CD8-positive, alpha-beta memory T cell (primary cell): Measurements from ENCODE around the gene SLIT3. TPM values are rescaled to one million over a fixed set of nuclear protein-coding genes. Genes with fewer than 3 reads are reported as not detected.
A peak's percentile ranks its signal among the peaks of the same experiment; 100 is the strongest.

Source experiments
- CTCF ChIA-PET: fragments of 350-600 bp; sonication (Branson Sonifier 250); formaldehyde crosslinking; loops from one replicate; lab custom pipeline; 2021; ENCODE audit warnings: antibody characterized with exemption; lab: Charles Lee
- POLR2A ChIA-PET: fragments of 350-600 bp; sonication (Branson Sonifier 250); formaldehyde crosslinking; loops from one replicate; lab custom pipeline; 2021; ENCODE audit warnings: antibody characterized with exemption; lab: Charles Lee
- DNase-seq, 5 donors: peaks; one replicate each; pipeline versions ENCODE4 v3.0.0 to v3.0.0-alpha.2; 2020 to 2022; ENCODE audit warnings: mixed read lengths in 1 of 5
- H3K27ac ChIP-seq: one replicate; pipeline ENCODE4 v1.7.0; 2013; ENCODE audit warnings: low read depth, mild to moderate bottlenecking, low read length, moderate library complexity
- H3K27me3 ChIP-seq: 2 replicates; pipeline ENCODE4 v1.7.0; 2013; ENCODE audit warnings: low read length, mild to moderate bottlenecking; ENCODE audit not compliant: insufficient read depth, poor library complexity, severe bottlenecking
- H3K36me3 ChIP-seq: 2 replicates; pipeline ENCODE4 v1.7.0; 2013; ENCODE audit warnings: mild to moderate bottlenecking, low read length, moderate library complexity; ENCODE audit not compliant: insufficient read depth
- H3K4me1 ChIP-seq: 2 replicates; pipeline ENCODE4 v1.7.0; 2013; ENCODE audit warnings: mild to moderate bottlenecking, low read length, moderate library complexity; ENCODE audit not compliant: insufficient read depth
- H3K4me3 ChIP-seq: 2 replicates; pipeline ENCODE4 v1.7.0; 2013; ENCODE audit warnings: mild to moderate bottlenecking, low read length
- H3K9me3 ChIP-seq: 2 replicates; pipeline ENCODE4 v1.7.0; 2013; ENCODE audit warnings: mild to moderate bottlenecking, low read length
- H3K27ac Mint-ChIP-seq, 8 donors: one replicate each; pipeline ENCODE4 v1.8.0; 2020 to 2021; ENCODE audit warnings: mixed read lengths in 8 of 8, mild to moderate bottlenecking in 6 of 8, inconsistent platforms in 3 of 8, moderate library complexity in 3 of 8
- H3K27me3 Mint-ChIP-seq, 2 donors: one replicate each; pipeline ENCODE4 v1.8.0; 2020 to 2021; ENCODE audit warnings: mixed read lengths in 2 of 2, mild to moderate bottlenecking in 1 of 2, moderate library complexity in 1 of 2
- H3K36me3 Mint-ChIP-seq, 3 donors: one replicate each; pipeline ENCODE4 v1.8.0; 2020 to 2021; ENCODE audit warnings: mixed read lengths in 3 of 3, inconsistent platforms in 1 of 3, mild to moderate bottlenecking in 1 of 3
- H3K4me1 Mint-ChIP-seq, 3 donors: one replicate each; pipeline ENCODE4 v1.8.0; 2020 to 2021; ENCODE audit warnings: mixed read lengths in 3 of 3, inconsistent platforms in 1 of 3, mild to moderate bottlenecking in 1 of 3
- H3K4me3 Mint-ChIP-seq, 7 donors: one replicate each; pipeline ENCODE4 v1.8.0; 2020 to 2021; ENCODE audit warnings: mixed read lengths in 7 of 7, mild to moderate bottlenecking in 6 of 7, moderate library complexity in 4 of 7, inconsistent platforms in 2 of 7
- H3K9me3 Mint-ChIP-seq, 5 donors: one replicate each; pipeline ENCODE4 v1.8.0; 2020 to 2022; ENCODE audit warnings: mixed read lengths in 5 of 5, mild to moderate bottlenecking in 3 of 5, moderate library complexity in 2 of 5, inconsistent platforms in 1 of 5
- polyA plus RNA-seq: library from polyadenylated mRNA; unstranded; fragments of 300-500 nt; fragmentation: Illumina TruSeq; gene quantifications from one replicate; pipeline ENCODE4 v1.2.3, GENCODE V29; 2021
- total RNA-seq, 2 experiments: library from RNA; stranded (reverse); gene quantifications; one replicate each; pipeline ENCODE4 v1.2.3, GENCODE V29; 2021

Gene SLIT3
- total and polyA plus RNA-seq, 3 experiments from 2014 or later = 0.49 to 0.72 TPM; not detected in 1

- POLR2A ChIA-PET = no interaction called here
- Histone ChIP-seq H3K27me3 (no peaks in the 10 kb centered on the region), H3K9me3 (no peaks in the 10 kb centered on the region), H3K27ac (no peak overlapping the region), H3K4me3 (no peak overlapping the region), H3K4me1 (no peaks in the 10 kb centered on the region), H3K36me3 (no peaks in the 10 kb centered on the region)
- no peak for DNase-seq
- Mint-ChIP-seq H3K4me3 (no peak overlapping the region), H3K4me1 (no peaks in the 10 kb centered on the region), H3K9me3 (no peaks in the 10 kb centered on the region), H3K27ac (no peak overlapping the region), H3K27me3 (peaks cover 0 to 3% of the 10 kb centered on the region in 2 donors), H3K36me3 (no peaks in the 10 kb centered on the region)
- CTCF ChIA-PET = no interaction called here
Observed at GRCh38 chr5:168816661-168817060, 484.3 kb downstream of the SLIT3 start.

GRCh38 chr5:168813184-168813968, 487.6 kb downstream of the SLIT3 start:
- Mint-ChIP-seq H3K27me3 (peaks cover 2 to 5% of the 10 kb centered on the region in 2 donors), H3K4me3 (no peak overlapping the region), H3K36me3 (no peaks in the 10 kb centered on the region), H3K4me1 (no peaks in the 10 kb centered on the region), H3K9me3 (no peaks in the 10 kb centered on the region), H3K27ac (no peak overlapping the region)
- ChIA-PET CTCF (no interaction called here), POLR2A (no interaction called here)
- Histone ChIP-seq H3K27me3 (no peaks in the 10 kb centered on the region), H3K27ac (no peak overlapping the region), H3K4me1 (no peaks in the 10 kb centered on the region), H3K9me3 (no peaks in the 10 kb centered on the region), H3K36me3 (no peaks in the 10 kb centered on the region), H3K4me3 (no peak overlapping the region)
- no peak for DNase-seq

GRCh38 chr5:168810641-168811040, 490.3 kb downstream of the SLIT3 start:
- no peaks in the 10 kb centered on the region for H3K36me3 Mint-ChIP-seq
- DNase-seq = no peak
- Histone ChIP-seq H3K4me3 (no peak overlapping the region), H3K9me3 (no peaks in the 10 kb centered on the region), H3K36me3 (no peaks in the 10 kb centered on the region), H3K27ac (no peak overlapping the region), H3K4me1 (no peaks in the 10 kb centered on the region), H3K27me3 (no peaks in the 10 kb centered on the region)
- H3K27ac Mint-ChIP-seq = no peak overlapping the region
- H3K4me3 Mint-ChIP-seq = no peak overlapping the region
- H3K4me1 Mint-ChIP-seq = no peaks in the 10 kb centered on the region
- CTCF ChIA-PET = interaction anchor here (1.1 kb wide), 1 partner anchor 12 kb away, joined by 3 read pairs; no protein-coding TSS in a partner anchor
- no peaks in the 10 kb centered on the region for H3K9me3 Mint-ChIP-seq
- peaks cover 2 to 7% of the 10 kb centered on the region in 2 donors for H3K27me3 Mint-ChIP-seq
- POLR2A ChIA-PET = no interaction called here

GRCh38 chr5:168809218-168809617, 491.7 kb downstream of the SLIT3 start:
- no peaks in the 10 kb centered on the region for H3K4me1 Mint-ChIP-seq
- no peaks in the 10 kb centered on the region for H3K36me3 Mint-ChIP-seq
- H3K9me3 Mint-ChIP-seq = no peaks in the 10 kb centered on the region
- Histone ChIP-seq H3K36me3 (no peaks in the 10 kb centered on the region), H3K27me3 (no peaks in the 10 kb centered on the region), H3K4me3 (no peak overlapping the region), H3K9me3 (no peaks in the 10 kb centered on the region), H3K4me1 (no peaks in the 10 kb centered on the region), H3K27ac (no peak overlapping the region)
- no peak for DNase-seq
- ChIA-PET POLR2A (no interaction called here), CTCF (no interaction called here)
- H3K27ac Mint-ChIP-seq = no peak overlapping the region
- no peak overlapping the region for H3K4me3 Mint-ChIP-seq
- peaks cover 4 to 10% of the 10 kb centered on the region in 2 donors for H3K27me3 Mint-ChIP-seq

- Mint-ChIP-seq H3K36me3 (no peaks in the 10 kb centered on the region), H3K4me1 (no peaks in the 10 kb centered on the region), H3K27me3 (peaks cover 4 to 10% of the 10 kb centered on the region in 2 donors), H3K9me3 (peaks cover 0 to 2% (median 0%) of the 10 kb centered on the region in 5 donors), H3K27ac (no peak overlapping the region), H3K4me3 (no peak overlapping the region)
- Histone ChIP-seq H3K9me3 (no peaks in the 10 kb centered on the region), H3K27me3 (no peaks in the 10 kb centered on the region), H3K4me1 (no peaks in the 10 kb centered on the region), H3K27ac (no peak overlapping the region), H3K4me3 (no peak overlapping the region), H3K36me3 (no peaks in the 10 kb centered on the region)
- ChIA-PET POLR2A (no interaction called here), CTCF (no interaction called here)
- no peak for DNase-seq
Observed at GRCh38 chr5:168808051-168808616, 492.8 kb downstream of the SLIT3 start.

GRCh38 chr5:168807287-168807686, 493.7 kb downstream of the SLIT3 start:
- Mint-ChIP-seq H3K4me3 (no peak overlapping the region), H3K27ac (no peak overlapping the region), H3K4me1 (peaks cover 0 to 2% (median 0%) of the 10 kb centered on the region in 3 donors), H3K27me3 (peaks cover 4 to 10% of the 10 kb centered on the region in 2 donors), H3K9me3 (peaks cover 0 to 3% (median 0%) of the 10 kb centered on the region in 5 donors), H3K36me3 (no peaks in the 10 kb centered on the region)
- Histone ChIP-seq H3K36me3 (no peaks in the 10 kb centered on the region), H3K4me1 (no peaks in the 10 kb centered on the region), H3K27me3 (no peaks in the 10 kb centered on the region), H3K9me3 (no peaks in the 10 kb centered on the region), H3K4me3 (no peak overlapping the region), H3K27ac (no peak overlapping the region)
- ChIA-PET POLR2A (no interaction called here), CTCF (no interaction called here)
- DNase-seq = no peak

- ChIA-PET POLR2A (no interaction called here), CTCF (no interaction called here)
- Histone ChIP-seq H3K36me3 (no peaks in the 10 kb centered on the region), H3K27ac (no peak overlapping the region), H3K4me3 (no peak overlapping the region), H3K9me3 (no peaks in the 10 kb centered on the region), H3K27me3 (no peaks in the 10 kb centered on the region), H3K4me1 (no peaks in the 10 kb centered on the region)
- Mint-ChIP-seq H3K27ac (no peak overlapping the region), H3K9me3 (peaks cover 0 to 6% (median 0%) of the 10 kb centered on the region in 5 donors), H3K4me1 (peaks cover 0 to 5% (median 0%) of the 10 kb centered on the region in 3 donors), H3K4me3 (no peak overlapping the region), H3K27me3 (peaks cover 5 to 12% of the 10 kb centered on the region in 2 donors), H3K36me3 (no peaks in the 10 kb centered on the region)
- no peak for DNase-seq
Observed at GRCh38 chr5:168803541-168803940, 497.4 kb downstream of the SLIT3 start.

- Histone ChIP-seq H3K4me1 (no peaks in the 10 kb centered on the region), H3K9me3 (no peaks in the 10 kb centered on the region), H3K27ac (no peak overlapping the region), H3K4me3 (no peak overlapping the region), H3K36me3 (no peaks in the 10 kb centered on the region), H3K27me3 (no peaks in the 10 kb centered on the region)
- ChIA-PET POLR2A (no interaction called here), CTCF (no interaction called here)
- DNase-seq = no peak
- peaks cover 5 to 12% of the 10 kb centered on the region in 2 donors for H3K27me3 Mint-ChIP-seq
- peak overlapping the region in 1 of 8 donors; percentile 39 for H3K27ac Mint-ChIP-seq
- peaks cover 0 to 5% (median 0%) of the 10 kb centered on the region in 3 donors for H3K4me1 Mint-ChIP-seq
- peaks cover 0 to 6% (median 0%) of the 10 kb centered on the region in 5 donors for H3K9me3 Mint-ChIP-seq
- no peaks in the 10 kb centered on the region for H3K36me3 Mint-ChIP-seq
- no peak overlapping the region for H3K4me3 Mint-ChIP-seq
Observed at GRCh38 chr5:168802337-168802736, 498.6 kb downstream of the SLIT3 start.
